Posterior vena cava (tissue), 2 donors: ENCODE data around the gene EPN1. TPM values are rescaled to one million over a fixed set of nuclear protein-coding genes. Genes with fewer than 3 reads are reported as not detected.

Experiments used
- DNase-seq: peaks from one replicate; pipeline ENCODE4 v3.0.0-alpha.2; 2020; ENCODE audit warnings: low spot score
- intact Hi-C, 2 donors: fragments of 100-400 bp; cut with DNase I; formaldehyde crosslinking; loops; one replicate each; pipeline versions ENCODE4 v1.14.1 to v1.14.2; 2022 to 2023
- total RNA-seq, 2 donors: library from RNA; stranded (reverse); fragmentation: NEBNext Ultra II Directional; extraction: Animal tissue kit (Norgen Biotek cat#: 25700); gene quantifications; one replicate each; pipeline ENCODE4 v1.2.1, GENCODE V29; 2021
- donor health status: DM: yes; HTN: yes; CAD: no.
- donor health status: DM: yes; HTN: yes; CAD: no.

EPN1 gene
- total RNA-seq, 2 donors from 2014 or later = 75.5 to 76.4 TPM

- DNase-seq = peak; percentile 58
- intact Hi-C loops = no loop called here
These were observed 13.6 kb downstream of the EPN1 start for GRCh38 chr19:55688422-55689218.

GRCh38 chr19:55689411-55690108, 14.5 kb downstream of the EPN1 start:
- intact Hi-C loops = no loop called here
- peak; percentile 75 for DNase-seq

- DNase-seq = peak; percentile 79
- intact Hi-C loops = no loop called here
These were observed 15.2 kb downstream of the EPN1 start for GRCh38 chr19:55690109-55690768.

GRCh38 chr19:55690769-55691545, 15.9 kb downstream of the EPN1 start:
- intact Hi-C loops = no loop called here
- peak; percentile 74 for DNase-seq

GRCh38 chr19:55691561-55692481, 16.8 kb downstream of the EPN1 start:
- intact Hi-C loops = no loop called here
- peak; percentile 72 for DNase-seq

- peak; percentile 66 for DNase-seq
- intact Hi-C loops = no loop called here
These were observed 17.7 kb downstream of the EPN1 start for GRCh38 chr19:55692681-55693081.

- intact Hi-C loops = no loop called here
- peak; percentile 79 for DNase-seq
These were observed 18.4 kb downstream of the EPN1 start for GRCh38 chr19:55693336-55693974.

- intact Hi-C loops = no loop called here
- peak; percentile 60 for DNase-seq
These were observed 19.2 kb downstream of the EPN1 start for GRCh38 chr19:55694241-55694655.

GRCh38 chr19:55694656-55695491, 19.8 kb downstream of the EPN1 start:
- DNase-seq = peak; percentile 75
- intact Hi-C loops = no loop called here

GRCh38 chr19:55695511-55696290, 20.7 kb downstream of the EPN1 start:
- intact Hi-C loops = no loop called here
- peak; percentile 76 for DNase-seq

GRCh38 chr19:55696301-55697068, 21.5 kb downstream of the EPN1 start:
- DNase-seq = peak; percentile 61
- intact Hi-C loops = no loop called here

- intact Hi-C loops = no loop called here
- DNase-seq = peak; percentile 63
These were observed 22.0 kb downstream of the EPN1 start for GRCh38 chr19:55697069-55697440.

- intact Hi-C loops = no loop called here
These were observed 22.7 kb downstream of the EPN1 start for GRCh38 chr19:55697698-55698097.

GRCh38 chr19:55698256-55698655, 23.2 kb downstream of the EPN1 start:
- intact Hi-C loops = no loop called here
- DNase-seq = no peak

More at GRCh38 chr19:55697698-55698097, 22.7 kb downstream of the EPN1 start:
- DNase-seq = peak; percentile 24

- DNase-seq = peak; percentile 55
- intact Hi-C loops = no loop called here
These were observed 24.2 kb downstream of the EPN1 start for GRCh38 chr19:55699221-55699620.

GRCh38 chr19:55700813-55701212, 25.8 kb downstream of the EPN1 start:
- peak; percentile 63 for DNase-seq
- intact Hi-C loops = no loop called here
